HG03135 (cell line): Measurements from ENCODE around the gene BDH1.

Experiments used
- ATAC-seq: cut with Tn5 transposase; IDR thresholded peaks from one replicate; pipeline ENCODE4 v1.9.1; 2021; ENCODE audit warnings: mild to moderate bottlenecking, moderate library complexity; ENCODE audit not compliant: unreplicated experiment

Gene BDH1

GRCh38 chr3:197465197-197465995 lies 90.4 kb downstream of the BDH1 start:
- no peak for ATAC-seq

GRCh38 chr3:197464794-197465193 lies 91.0 kb downstream of the BDH1 start:
- ATAC-seq: no peak

- no peak for ATAC-seq
These were observed 92.5 kb downstream of the BDH1 start for GRCh38 chr3:197463279-197463678.

DNA sequence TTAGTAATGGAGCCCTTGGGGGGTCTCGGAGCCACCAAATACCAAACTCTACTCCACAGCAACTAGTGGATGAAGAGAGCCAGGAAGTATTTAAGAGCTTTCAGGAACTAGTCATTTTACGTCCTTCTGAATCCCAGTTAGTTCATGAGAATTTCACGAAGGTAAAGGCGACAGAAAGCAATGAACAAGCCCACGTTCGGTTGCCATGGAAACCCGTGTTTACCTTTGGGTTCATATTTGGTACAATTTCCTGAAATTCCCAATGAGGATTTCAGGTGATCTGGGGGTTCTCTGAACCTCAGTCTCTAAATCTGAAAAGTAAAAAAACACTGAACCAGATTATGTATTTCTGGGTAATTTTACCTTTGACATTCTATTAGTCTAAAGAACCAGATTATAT lies 93.0 kb downstream of the BDH1 start:
- no peak for ATAC-seq

- no peak for ATAC-seq
These were observed 95.1 kb downstream of the BDH1 start for GRCh38 chr3:197460639-197461038.

GRCh38 chr3:197460002-197460401 lies 95.8 kb downstream of the BDH1 start:
- ATAC-seq: no peak
